Measurements from ENCODE around the gene CGB7.

CGB7 gene

GRCh38 chr19:49073514-49074378, 16.2 kb upstream of the CGB7 start:
- H3K4me3 ChIP-seq (ENCODE audit: low read depth, low read length) = no peak overlapping the region
- peak; percentile 49 for TF ChIP-seq CTCF (conservative IDR thresholded peaks at IDR 0.05; ENCODE audit: low read depth, low read length)
- no peak for DNase-seq (ENCODE audit: low read depth)

- TF ChIP-seq CTCF (conservative IDR thresholded peaks at IDR 0.05; ENCODE audit: low read depth, low read length) = no peak
- no peak overlapping the region for H3K4me3 ChIP-seq (ENCODE audit: low read depth, low read length)
- DNase-seq (ENCODE audit: low read depth) = no peak
These were observed 14.5 kb upstream of the CGB7 start for GRCh38 chr19:49071860-49072547.

- no peak overlapping the region for H3K4me3 ChIP-seq (ENCODE audit: low read depth, low read length)
- TF ChIP-seq CTCF (conservative IDR thresholded peaks at IDR 0.05; ENCODE audit: low read depth, low read length) = no peak
These were observed 12.9 kb upstream of the CGB7 start for GRCh38 chr19:49070416-49070815.

GRCh38 chr19:49069026-49069425, 11.5 kb upstream of the CGB7 start:
- no peak for TF ChIP-seq CTCF (conservative IDR thresholded peaks at IDR 0.05; ENCODE audit: low read depth, low read length)
- H3K4me3 ChIP-seq (ENCODE audit: low read depth, low read length) = no peak overlapping the region
- no peak for DNase-seq (ENCODE audit: low read depth)

More at GRCh38 chr19:49070416-49070815, 12.9 kb upstream of the CGB7 start:
- DNase-seq (ENCODE audit: low read depth) = no peak

- H3K4me3 ChIP-seq (ENCODE audit: low read depth, low read length) = no peak overlapping the region
- DNase-seq (ENCODE audit: low read depth) = no peak
- TF ChIP-seq CTCF (conservative IDR thresholded peaks at IDR 0.05; ENCODE audit: low read depth, low read length) = no peak
These were observed 10.0 kb upstream of the CGB7 start for GRCh38 chr19:49067554-49067953.

- no peak for DNase-seq (ENCODE audit: low read depth)
- no peak for TF ChIP-seq CTCF (conservative IDR thresholded peaks at IDR 0.05; ENCODE audit: low read depth, low read length)
- no peak overlapping the region for H3K4me3 ChIP-seq (ENCODE audit: low read depth, low read length)
These were observed 8.5 kb upstream of the CGB7 start for GRCh38 chr19:49065905-49066512.
